Neural cell (in vitro differentiated cells): ENCODE results near the gene MAST2. TPM values are rescaled to one million over a fixed set of nuclear protein-coding genes. Genes with fewer than 3 reads are reported as not detected.

Experiments used
- H2AFZ ChIP-seq: fragments of 200-600, 300-800 bp; sonication (generic), shearing (Covaris generic); 2 replicates; pipeline ENCODE4 v1.6.0; 2014; ENCODE audit warnings: low read depth, mild to moderate bottlenecking, antibody characterized with exemption, low read length, moderate library complexity
- H3F3A ChIP-seq: fragments of 200-600 bp; shearing (Covaris generic); 2 replicates; pipeline ENCODE4 v1.6.1; 2016; ENCODE audit warnings: mild to moderate bottlenecking, moderate library complexity, mixed read lengths, antibody characterized with exemption, low read length; ENCODE audit not compliant: insufficient read depth, poor library complexity, severe bottlenecking
- H3K27ac ChIP-seq: fragments of 200-600, 300-800 bp; sonication (generic), shearing (Covaris generic); 2 replicates; pipeline ENCODE4 v1.5.1; 2014; ENCODE audit warnings: mild to moderate bottlenecking, low read length, moderate library complexity
- H3K27me3 ChIP-seq: fragments of 300-800, 200-600 bp; sonication (generic), shearing (Covaris generic); 2 replicates; pipeline ENCODE4 v1.6.0; 2014; ENCODE audit warnings: mild to moderate bottlenecking, low read depth, low read length, moderate library complexity; ENCODE audit not compliant: insufficient read depth
- H3K36me3 ChIP-seq: fragments of 300-800, 200-600 bp; sonication (generic), shearing (Covaris generic); 2 replicates; pipeline ENCODE4 v1.5.1; 2014; ENCODE audit warnings: mild to moderate bottlenecking, antibody characterized with exemption, low read length, moderate library complexity; ENCODE audit not compliant: insufficient read depth
- H3K4me2 ChIP-seq: fragments of 300-800, 200-600 bp; sonication (generic), shearing (Covaris generic); 2 replicates; pipeline ENCODE4 v1.6.0; 2014; ENCODE audit warnings: mild to moderate bottlenecking, low read length
- H3K4me3 ChIP-seq: fragments of 300-800, 200-600 bp; sonication (generic), shearing (Covaris generic); 2 replicates; pipeline ENCODE4 v1.5.1; 2014; ENCODE audit warnings: mild to moderate bottlenecking, low read length, moderate library complexity
- H3K79me2 ChIP-seq: fragments of 200-600 bp; shearing (Covaris generic); replicated peaks from 2 replicates; pipeline ENCODE4 v1.6.0; 2014; ENCODE audit warnings: mild to moderate bottlenecking, low read length, moderate library complexity; ENCODE audit not compliant: insufficient read depth
- H3K9ac ChIP-seq: fragments of 300-800, 200-600 bp; sonication (generic), shearing (Covaris generic); 2 replicates; pipeline ENCODE4 v1.6.1; 2016; ENCODE audit warnings: mild to moderate bottlenecking, low read length, mixed read lengths
- H3K9me2 ChIP-seq: fragments of 200-600 bp; shearing (Covaris generic); 2 replicates; pipeline ENCODE4 v1.6.1; 2016; ENCODE audit warnings: mild to moderate bottlenecking, low read length, mixed read lengths; ENCODE audit not compliant: insufficient read depth
- H3K9me3 ChIP-seq: fragments of 200-600, 300-800 bp; sonication (generic), shearing (Covaris generic); 2 replicates; pipeline ENCODE4 v1.6.1; 2016; ENCODE audit warnings: mild to moderate bottlenecking, mixed run types, low read length, moderate library complexity, mixed read lengths
- H4K20me1 ChIP-seq: fragments of 200-600 bp; shearing (Covaris generic); 2 replicates; pipeline ENCODE4 v1.6.1; 2016; ENCODE audit warnings: mild to moderate bottlenecking, mixed run types; ENCODE audit not compliant: insufficient read depth
- EP300 ChIP-seq: fragments of 450-650 bp; conservative IDR thresholded peaks from 2 replicates; pipeline ENCODE4 v1.6.1; 2014; ENCODE audit warnings: antibody characterized with exemption, mild to moderate bottlenecking, moderate library complexity; ENCODE audit not compliant: poor library complexity, severe bottlenecking
- EZH2 ChIP-seq: fragments of 200-600, 300-800 bp; shearing (Covaris generic), sonication (generic); IDR thresholded peaks from 2 replicates; pipeline ENCODE4 v1.6.1; 2014; ENCODE audit warnings: antibody characterized with exemption, low read length, borderline replicate concordance, mild to moderate bottlenecking; ENCODE audit not compliant: insufficient read depth, poor library complexity, severe bottlenecking
- MXI1 ChIP-seq: fragments of 450-650 bp; conservative IDR thresholded peaks from 2 replicates; pipeline ENCODE4 v1.6.1; 2014; ENCODE audit warnings: antibody characterized with exemption, mild to moderate bottlenecking; ENCODE audit not compliant: poor library complexity, severe bottlenecking
- POLR2AphosphoS5 ChIP-seq: IDR thresholded peaks from 2 replicates; pipeline ENCODE4 v1.6.1; 2012
- RAD21 ChIP-seq: fragments of 450-650 bp; conservative IDR thresholded peaks from 2 replicates; pipeline ENCODE4 v1.6.1; 2014; ENCODE audit warnings: antibody characterized with exemption, mild to moderate bottlenecking, moderate library complexity
- REST ChIP-seq: IDR thresholded peaks from 2 replicates; pipeline ENCODE4 v1.6.1; 2012; ENCODE audit warnings: borderline replicate concordance
- SMC3 ChIP-seq: fragments of 450-650 bp; conservative IDR thresholded peaks from 2 replicates; pipeline ENCODE4 v1.6.1; 2014; ENCODE audit warnings: antibody characterized with exemption, mild to moderate bottlenecking, moderate library complexity; ENCODE audit not compliant: poor library complexity
- TAF1 ChIP-seq: IDR thresholded peaks from 2 replicates; pipeline ENCODE4 v1.6.1; 2012; ENCODE audit warnings: low read depth
- polyA plus RNA-seq: library from polyadenylated mRNA; depleted of rRNA; stranded (reverse); fragments of >200 nt; gene quantifications from 2 replicates; pipeline ENCODE4 v1.2.3, GENCODE V29; 2014
- TF ChIP-seq, protein P1 (sequence below): fragments of 450-650 bp; IDR thresholded peaks from 2 replicates; pipeline ENCODE4 v1.5.1; 2014; ENCODE audit warnings: antibody characterized with exemption, mild to moderate bottlenecking, moderate library complexity; ENCODE audit not compliant: poor library complexity, severe bottlenecking

The MAST2 gene
- polyA plus RNA-seq, 1 donor from 2014 or later = 22.2 TPM

GRCh38 chr1:45972621-45973020, 169.2 kb downstream of the MAST2 start:
- Histone ChIP-seq H2AFZ (no peak overlapping the region), H3K4me2 (no peak overlapping the region), H3K9ac (no peak overlapping the region), H3K27ac (no peak overlapping the region), H3K36me3 (peaks cover 8% of the 10 kb centered on the region), H3K9me3 (no peaks in the 10 kb centered on the region), H3K79me2 (no peaks in the 10 kb centered on the region), H3K4me3 (no peak overlapping the region), H3K9me2 (no peaks in the 10 kb centered on the region), H3K27me3 (no peaks in the 10 kb centered on the region), H4K20me1 (no peaks in the 10 kb centered on the region), H3F3A (no peaks in the 10 kb centered on the region)
- TF ChIP-seq RAD21 = no peak
- TF ChIP-seq, protein P1, sequence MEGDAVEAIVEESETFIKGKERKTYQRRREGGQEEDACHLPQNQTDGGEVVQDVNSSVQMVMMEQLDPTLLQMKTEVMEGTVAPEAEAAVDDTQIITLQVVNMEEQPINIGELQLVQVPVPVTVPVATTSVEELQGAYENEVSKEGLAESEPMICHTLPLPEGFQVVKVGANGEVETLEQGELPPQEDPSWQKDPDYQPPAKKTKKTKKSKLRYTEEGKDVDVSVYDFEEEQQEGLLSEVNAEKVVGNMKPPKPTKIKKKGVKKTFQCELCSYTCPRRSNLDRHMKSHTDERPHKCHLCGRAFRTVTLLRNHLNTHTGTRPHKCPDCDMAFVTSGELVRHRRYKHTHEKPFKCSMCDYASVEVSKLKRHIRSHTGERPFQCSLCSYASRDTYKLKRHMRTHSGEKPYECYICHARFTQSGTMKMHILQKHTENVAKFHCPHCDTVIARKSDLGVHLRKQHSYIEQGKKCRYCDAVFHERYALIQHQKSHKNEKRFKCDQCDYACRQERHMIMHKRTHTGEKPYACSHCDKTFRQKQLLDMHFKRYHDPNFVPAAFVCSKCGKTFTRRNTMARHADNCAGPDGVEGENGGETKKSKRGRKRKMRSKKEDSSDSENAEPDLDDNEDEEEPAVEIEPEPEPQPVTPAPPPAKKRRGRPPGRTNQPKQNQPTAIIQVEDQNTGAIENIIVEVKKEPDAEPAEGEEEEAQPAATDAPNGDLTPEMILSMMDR = no peak
- no peak for TF ChIP-seq REST
- TF ChIP-seq SMC3 = no peak
- TF ChIP-seq POLR2AphosphoS5 = no peak
- TF ChIP-seq EP300 = no peak
- TF ChIP-seq MXI1 = no peak
- TF ChIP-seq TAF1 = no peak
- TF ChIP-seq EZH2 = no peak

DNA sequence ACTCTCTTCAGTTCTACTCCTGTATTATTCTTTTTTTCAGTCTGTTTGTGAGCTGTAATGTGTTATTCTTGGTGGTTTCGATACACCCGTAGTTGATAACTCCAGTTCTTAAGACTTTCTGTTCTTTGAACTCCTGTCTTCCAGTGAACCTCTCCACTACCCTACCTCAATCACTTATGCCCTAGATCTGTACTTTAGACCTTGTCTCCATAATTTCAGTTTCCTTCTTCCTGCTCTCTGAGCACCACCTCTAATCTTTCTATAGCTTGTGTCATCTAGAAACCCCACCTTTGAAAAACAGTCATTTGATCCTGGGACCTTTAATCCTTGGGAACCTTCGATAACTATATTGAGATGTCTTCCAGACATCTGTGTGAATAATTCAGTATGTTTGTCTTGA, 169.7 kb downstream of the MAST2 start:
- Histone ChIP-seq H3F3A (no peaks in the 10 kb centered on the region), H4K20me1 (no peaks in the 10 kb centered on the region), H3K4me2 (no peak overlapping the region), H3K9ac (no peak overlapping the region), H2AFZ (no peak overlapping the region), H3K27ac (no peak overlapping the region), H3K79me2 (no peaks in the 10 kb centered on the region), H3K36me3 (peaks cover 8% of the 10 kb centered on the region), H3K4me3 (no peak overlapping the region), H3K9me2 (no peaks in the 10 kb centered on the region), H3K9me3 (no peaks in the 10 kb centered on the region), H3K27me3 (no peaks in the 10 kb centered on the region)
- TF ChIP-seq EP300 (no peak), REST (no peak), MXI1 (no peak), TAF1 (no peak), RAD21 (no peak), EZH2 (no peak), SMC3 (no peak), POLR2AphosphoS5 (no peak)
- TF ChIP-seq, protein P1 = no peak
